Measurements from ENCODE around the gene ABCA2. TPM values are rescaled to one million over a fixed set of nuclear protein-coding genes. Genes with fewer than 3 reads are reported as not detected.
"Not testable (repeated sequence)": the region's sequence is repeated elsewhere in the genome, so short reads cannot be mapped to it uniquely, and the experiment has no call there.

The ABCA2 gene
- total RNA-seq, 1 donor = 99.1 TPM

DNA sequence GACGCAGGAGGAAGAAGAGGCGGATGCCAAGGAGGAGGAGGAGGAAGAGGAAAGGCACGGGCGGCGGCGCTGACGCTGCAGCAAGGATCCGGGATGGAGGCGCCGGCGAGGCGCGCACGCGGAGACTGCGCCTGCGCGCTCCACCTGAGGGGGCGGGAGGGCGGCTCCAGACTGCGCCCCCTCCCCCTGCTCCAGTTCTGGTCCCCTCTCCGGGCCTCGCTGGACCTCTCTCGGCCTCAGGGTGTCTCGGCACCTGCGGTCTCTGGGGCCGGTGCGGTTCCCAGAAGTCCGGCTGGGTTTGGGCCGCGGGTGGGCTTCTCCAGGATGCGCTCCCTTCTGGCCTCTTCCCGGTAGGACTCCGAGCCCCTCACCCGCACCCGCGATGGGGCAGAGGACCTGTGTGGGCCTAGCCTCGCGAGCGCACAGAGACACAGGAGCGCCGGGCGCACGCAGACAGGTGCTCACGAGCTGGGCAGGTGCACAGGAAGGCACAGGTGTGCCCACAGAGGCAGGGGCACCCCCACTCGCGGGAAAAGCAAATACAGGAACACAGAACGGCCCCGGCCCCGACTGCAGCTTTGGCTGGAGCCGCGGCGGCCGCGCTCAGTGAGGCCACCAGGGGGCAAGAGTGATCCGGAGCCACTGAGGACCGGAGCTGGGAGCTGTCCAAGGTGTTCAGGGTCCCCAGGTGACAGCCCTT is 18.2 kb upstream of the ABCA2 start, which contains the start of gene NPDC1:
NPDC1 (minus strand) TSS at position 90 of the 700 bp plus-strand sequence. CDS start 188 bp downstream, outside the sequence.
- DNase-seq (ENCODE audit: low read depth in 2 of 3, low spot score in 2 of 3) = peak; percentile 57 to 82 (median 78)

DNA sequence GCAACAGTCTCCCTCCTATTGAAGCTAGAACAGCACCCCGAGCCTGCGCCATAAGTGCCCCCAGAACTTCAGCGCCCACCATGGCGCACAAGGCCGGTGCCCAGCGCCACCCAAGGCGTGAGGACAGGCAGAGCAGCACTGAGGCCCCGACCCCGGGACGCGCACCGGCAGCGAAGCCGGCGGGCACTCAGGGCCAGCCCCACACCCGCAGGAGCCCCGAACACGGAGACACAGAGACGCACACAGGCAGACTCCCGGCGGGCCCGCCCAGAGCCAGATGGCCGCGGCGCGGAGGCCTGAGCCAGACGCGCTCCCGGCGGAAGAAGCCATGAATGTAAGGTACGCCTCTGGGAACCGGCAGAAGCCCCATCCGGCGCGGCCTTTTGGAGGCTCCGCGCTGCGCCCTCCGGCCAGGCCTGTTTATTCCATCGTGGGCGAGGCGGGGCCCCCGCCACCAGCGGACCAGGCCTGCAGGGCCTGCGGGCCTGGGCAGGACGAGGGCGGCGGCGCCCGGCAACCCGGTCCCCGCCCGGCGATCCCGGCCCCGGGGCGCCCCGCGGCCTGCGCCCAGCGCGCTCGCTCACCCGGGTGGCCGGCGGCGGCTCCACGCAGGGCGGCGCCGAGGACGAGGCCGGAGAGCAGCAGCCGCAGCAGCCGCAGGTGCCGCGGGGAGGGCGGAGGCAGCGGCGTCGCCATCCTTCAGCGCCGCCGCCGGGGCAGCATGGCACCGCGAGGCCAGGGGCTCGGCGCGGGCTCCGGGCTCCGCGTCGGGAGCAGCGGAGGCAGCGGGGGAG is 17.5 kb upstream of the ABCA2 start:
- DNase-seq (ENCODE audit: low read depth in 2 of 3, low spot score in 2 of 3) = no peak

DNA sequence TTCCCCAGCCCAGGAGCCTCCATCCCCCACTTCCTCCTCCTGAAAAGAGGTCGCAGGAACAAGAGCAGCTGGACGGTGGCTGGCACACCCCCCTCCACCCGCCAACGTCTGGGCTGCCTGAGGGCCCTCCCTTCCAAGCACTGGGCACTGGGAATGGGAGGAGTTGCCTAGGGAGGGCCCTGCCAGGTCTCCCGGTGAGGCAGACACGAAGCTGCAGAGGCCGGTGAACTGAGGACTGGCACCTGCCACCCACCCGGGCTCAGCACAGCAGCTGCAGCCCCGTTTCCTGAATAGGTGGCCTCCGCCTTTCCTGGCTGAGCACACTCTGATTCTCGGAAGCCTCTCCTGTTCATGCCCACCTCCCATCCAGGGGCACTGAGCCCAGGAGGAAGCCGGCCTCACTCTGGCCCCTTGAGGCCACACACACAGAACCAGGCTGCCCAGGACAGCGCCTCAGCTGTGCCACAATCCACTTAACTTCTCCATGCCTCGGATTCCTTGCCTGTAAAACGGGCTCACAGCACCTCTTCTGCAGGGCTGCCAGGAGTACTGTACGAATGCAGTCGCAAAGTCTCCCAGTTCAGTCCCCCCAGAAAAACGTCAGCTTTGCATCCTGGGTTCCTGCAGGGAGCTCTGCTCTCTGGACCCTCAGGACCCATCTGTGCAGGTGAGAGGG is 16.6 kb upstream of the ABCA2 start:
- no peak for DNase-seq (ENCODE audit: low read depth in 2 of 3, low spot score in 2 of 3)

DNA sequence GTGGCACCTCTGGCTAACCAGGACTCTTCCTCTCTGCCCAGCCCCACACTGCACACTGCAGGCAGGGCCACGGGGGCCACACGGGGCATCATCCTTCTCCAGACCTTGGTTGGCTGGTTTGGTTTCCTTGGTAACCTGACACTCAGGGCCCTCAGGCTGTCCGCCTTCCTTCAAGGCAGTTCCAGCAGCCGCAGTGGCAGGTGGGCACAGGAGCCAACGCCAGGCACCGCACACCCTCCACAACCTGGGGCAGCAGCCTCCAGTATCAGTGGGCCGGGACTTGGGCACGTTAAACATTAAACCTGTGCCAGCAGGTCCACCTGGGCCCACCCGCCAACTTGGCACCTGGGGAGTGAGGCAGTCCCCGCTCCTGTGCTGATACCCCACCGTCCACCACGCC is 16.0 kb upstream of the ABCA2 start:
- DNase-seq (ENCODE audit: low read depth in 2 of 3, low spot score in 2 of 3) = no peak

DNA sequence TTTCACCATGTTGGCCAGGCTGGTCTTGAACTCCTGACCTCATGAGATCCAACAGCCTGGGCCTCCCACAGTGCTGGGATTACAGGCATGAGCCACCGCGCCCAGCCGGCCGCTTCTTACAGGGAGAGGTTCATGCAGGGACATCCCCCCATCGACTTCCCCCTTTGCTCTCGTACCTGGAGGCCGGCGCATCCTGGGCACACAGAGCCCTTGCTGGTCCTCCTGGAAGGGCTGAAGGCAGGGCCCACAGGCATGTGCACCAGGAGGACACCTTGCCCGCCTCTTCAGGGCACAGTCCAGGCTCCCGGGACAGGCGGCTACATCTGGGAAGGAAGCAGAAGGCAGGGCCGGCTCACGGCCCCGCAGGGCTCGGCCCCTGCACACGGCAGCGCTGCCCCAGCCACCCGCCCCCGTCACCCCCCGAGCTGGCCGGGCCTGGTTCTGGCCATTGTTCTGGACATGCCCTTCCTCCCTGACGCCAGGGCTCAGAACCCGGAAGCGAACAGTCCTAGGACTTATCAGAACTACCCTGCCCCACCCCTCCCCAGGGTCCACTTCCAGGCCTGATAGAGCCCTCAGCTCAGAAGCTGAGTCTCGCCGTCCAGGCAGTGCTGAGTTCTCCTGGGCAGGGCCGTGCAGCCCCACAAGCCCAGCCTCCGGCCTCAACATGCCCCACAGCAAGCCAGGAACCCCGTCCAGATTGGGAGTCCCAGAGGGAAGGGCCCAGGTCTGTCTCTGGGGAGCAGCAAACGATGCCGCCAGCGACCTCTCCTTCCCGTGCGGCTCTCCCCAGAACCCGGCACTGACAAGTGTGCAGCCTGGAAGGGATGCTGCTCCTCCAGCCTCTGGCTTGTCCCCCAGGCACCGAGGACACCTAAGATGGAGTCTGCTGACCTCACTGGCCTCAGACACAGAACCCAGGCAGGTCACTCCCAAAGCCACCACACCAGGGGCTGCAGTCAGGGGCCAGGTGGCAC is 15.0 kb upstream of the ABCA2 start:
- no peak for DNase-seq (ENCODE audit: low read depth in 2 of 3, low spot score in 2 of 3)

DNA sequence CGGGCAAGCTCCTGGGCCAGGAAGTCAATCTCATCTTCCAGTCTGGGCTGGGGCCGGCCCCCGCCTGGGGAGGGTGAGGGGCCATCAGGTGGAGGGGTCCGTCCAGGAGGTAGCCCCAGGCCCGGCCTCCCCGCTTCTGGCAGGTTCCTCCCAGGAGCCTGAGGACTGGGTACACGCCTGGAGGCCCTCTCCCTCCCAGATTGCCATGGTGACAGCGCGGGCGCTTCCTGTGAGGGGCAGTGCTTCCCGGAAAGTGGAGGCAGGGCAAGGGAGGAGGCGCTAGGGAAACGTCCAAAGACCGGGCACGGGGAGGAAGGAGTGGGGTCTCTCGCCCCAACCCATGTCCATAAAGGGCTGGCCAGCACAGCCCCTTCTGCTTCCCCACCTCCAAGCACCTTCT is 13.1 kb upstream of the ABCA2 start:
- no peak for DNase-seq (ENCODE audit: low read depth in 2 of 3, low spot score in 2 of 3)

DNA sequence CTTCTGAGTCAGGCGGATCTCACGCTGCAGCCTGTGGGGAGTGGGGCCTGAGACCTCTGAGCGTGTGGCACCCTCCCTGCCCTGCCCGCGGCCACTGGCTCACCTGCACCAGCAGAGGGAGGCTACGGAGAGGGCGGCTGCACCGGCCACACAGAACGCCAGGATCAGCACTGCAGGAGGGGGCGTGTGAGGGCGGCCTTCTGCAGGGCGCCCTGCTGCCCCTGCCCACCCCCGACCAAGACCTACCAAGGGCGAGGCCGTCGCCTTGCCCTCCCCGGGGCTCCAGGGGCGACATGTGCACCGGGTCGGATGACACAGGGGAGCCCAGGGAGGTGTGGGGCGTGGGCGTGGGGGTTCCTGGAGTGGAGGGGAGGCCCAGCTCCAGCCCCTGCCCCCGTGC is 12.5 kb upstream of the ABCA2 start:
- DNase-seq (ENCODE audit: low read depth in 2 of 3, low spot score in 2 of 3) = no peak

DNA sequence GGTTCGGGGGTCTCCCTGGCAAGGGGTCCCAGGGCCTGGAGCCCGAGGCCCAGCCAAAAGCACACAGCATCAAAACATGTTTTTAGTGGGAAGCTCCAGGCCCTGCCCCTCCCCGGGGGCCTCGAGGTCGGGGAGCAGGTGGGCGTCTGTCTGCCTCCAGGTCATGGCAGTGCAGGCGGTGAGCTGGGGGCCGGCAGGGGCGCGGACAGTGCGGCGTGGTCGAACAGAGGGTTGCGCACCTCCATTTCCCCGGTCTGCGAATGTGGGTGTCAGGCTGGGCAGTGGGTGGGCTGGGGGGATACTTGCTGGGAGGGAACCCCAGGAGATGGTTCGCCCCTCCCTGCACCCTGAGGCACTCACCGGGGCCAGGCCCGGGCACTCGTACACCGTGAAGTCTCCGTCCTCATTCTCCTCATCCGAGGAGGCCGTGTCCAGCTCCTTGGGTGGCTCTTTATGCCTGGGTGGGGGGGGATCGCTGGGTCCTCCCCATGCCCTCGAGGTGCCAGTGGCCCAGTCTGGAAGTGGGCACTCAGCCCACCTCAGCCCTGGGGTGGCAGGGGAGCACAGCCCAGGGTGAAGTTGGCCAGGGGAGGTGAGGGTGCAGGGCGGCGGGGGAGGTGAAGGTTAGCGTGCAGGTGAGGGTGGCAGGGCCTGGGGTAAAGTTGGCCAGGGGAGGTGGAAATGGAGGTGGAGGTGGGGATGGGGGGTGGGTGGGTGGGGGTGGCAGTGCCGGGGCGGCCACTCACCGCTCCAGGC is 11.8 kb upstream of the ABCA2 start:
- DNase-seq (ENCODE audit: low read depth in 2 of 3, low spot score in 2 of 3) = no peak

DNA sequence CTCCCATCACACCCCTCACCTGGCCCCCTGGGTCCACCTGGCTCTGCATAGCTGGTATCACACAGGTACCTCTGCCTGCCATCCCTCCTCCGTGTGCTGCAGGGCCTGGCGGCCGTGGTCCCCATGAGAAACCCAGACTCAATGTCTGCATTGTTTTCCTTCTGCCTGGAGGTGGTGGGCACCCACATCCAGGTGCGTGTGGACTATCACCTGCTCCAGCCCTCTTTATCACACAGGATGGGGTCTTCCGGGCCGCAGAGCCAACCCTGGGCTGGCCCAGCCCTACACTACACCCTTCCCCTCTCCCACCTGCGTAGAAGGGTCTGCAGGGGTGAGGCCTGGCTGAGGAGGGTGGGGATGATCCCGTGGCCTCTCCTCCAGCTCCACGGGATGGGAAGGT is 10.9 kb upstream of the ABCA2 start:
- DNase-seq (ENCODE audit: low read depth in 2 of 3, low spot score in 2 of 3) = no peak

DNA sequence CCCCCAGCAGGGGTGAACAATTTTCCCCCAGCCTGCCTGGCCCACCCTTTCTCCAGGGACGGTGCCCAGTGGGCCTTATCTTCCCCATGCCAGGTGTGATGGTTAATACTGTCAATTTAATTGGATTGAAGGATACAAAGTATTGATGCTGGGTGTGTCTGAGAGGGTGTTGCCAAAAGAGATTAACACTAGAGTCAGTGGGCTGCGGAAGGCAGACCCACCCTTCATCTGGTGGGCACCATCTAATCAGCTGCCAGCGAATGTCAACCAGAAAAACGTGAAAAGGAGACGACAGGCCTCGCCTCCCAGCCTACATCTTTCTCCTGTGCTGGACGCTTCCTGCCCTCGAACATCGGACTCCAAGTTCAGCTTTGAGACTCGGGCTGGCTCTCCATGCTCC is 9.4 kb upstream of the ABCA2 start:
- no peak for DNase-seq (ENCODE audit: low read depth in 2 of 3, low spot score in 2 of 3)

DNA sequence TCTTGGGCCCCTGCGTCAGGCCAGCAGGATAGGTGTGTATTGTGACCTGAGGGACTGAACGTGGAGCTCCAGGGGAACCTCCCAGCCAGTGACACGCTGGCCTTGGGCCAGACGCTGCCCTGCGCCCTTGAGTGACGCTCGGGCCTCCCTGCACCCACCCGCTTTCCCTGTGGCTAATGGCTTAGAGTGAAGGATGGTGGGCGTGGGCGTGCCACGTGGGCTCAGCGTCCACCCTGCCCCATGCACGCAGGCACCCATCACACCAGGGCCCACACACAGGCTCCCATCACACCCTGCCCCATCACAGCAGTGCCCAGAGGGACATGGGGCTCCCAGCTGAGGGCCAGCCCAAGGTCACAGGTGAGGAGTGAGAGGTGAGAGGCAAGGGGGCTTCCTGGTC is 9.0 kb upstream of the ABCA2 start:
- DNase-seq (ENCODE audit: low read depth in 2 of 3, low spot score in 2 of 3) = no peak

DNA sequence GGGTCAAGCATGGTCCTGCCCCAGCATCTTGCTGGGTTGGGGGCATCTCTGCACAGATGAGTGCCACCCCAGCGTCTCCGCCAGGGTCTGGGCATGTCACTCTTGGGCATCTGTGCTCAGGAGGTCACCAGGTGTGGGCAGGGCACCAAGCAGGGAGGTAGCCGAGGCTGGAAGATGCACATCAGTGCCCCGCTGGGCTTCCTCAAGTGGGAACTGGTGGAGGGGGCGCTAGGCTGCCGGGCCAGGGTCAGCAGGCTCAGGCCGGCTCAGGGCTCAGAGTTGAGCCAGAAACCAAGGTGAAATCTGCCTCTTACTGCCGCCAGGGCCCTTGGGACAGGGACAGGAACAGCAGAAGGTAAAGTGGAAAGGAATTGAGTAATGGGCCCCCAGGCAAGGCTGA is 7.9 kb upstream of the ABCA2 start:
- DNase-seq (ENCODE audit: low read depth in 2 of 3, low spot score in 2 of 3) = no peak

DNA sequence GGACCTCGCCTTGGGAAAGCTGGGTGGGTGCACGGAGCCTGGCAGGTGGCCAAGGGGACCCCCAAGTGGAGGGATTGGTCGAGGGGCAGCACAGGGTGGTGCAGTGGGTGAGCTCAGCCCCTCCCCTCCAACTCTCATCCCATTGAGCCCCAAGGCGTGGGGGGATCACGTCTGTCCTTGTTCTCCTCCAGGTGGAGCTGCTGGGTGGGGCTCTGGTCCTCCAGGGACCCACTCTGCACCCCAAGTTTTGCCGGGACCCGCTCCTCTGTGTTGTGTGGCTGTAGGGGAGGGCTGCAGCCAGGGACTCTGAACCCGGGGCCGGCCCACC is 7.4 kb upstream of the ABCA2 start:
- DNase-seq (ENCODE audit: low read depth in 2 of 3, low spot score in 2 of 3) = no peak

DNA sequence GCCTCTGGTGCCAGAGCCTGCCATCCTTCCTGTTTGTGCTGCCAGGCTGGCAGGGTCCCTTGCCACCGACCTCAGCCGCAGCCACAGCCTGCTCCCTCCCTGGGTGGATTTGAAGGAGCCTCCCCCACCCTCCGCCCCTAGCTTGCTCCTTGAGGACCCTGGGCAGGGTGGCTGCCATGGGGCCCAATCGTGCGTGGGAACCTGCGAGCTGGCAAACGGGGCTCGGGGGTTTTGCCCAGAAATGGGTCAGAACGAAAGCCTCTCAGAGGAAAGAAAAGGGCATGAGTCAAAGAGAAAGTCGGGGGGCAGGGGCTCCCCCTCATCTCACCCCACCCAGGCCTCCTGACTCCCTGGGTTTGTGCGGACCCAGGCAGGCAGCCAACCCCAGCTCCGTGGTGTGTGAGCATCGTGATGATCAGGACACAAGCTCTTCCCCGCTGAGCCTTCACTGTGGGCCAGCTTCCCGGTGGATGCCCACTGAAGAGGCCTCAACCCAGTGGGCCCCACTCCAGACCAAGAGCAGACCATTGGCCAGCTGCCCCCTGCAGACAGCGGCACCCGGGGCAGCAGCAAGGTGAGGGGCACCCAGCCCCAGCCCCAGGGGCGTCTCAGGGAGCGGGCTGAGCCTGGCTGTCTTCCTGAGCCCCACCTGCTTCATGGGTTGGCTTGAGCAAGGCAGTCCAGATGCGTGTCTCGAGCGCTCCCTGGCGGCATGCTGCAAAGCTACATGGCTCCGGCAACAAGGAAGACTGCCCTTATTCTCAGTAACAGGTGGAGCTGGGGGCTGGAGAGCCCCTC is 6.9 kb upstream of the ABCA2 start:
- DNase-seq (ENCODE audit: low read depth in 2 of 3, low spot score in 2 of 3) = peak; percentile 80 to 92 (median 88)

DNA sequence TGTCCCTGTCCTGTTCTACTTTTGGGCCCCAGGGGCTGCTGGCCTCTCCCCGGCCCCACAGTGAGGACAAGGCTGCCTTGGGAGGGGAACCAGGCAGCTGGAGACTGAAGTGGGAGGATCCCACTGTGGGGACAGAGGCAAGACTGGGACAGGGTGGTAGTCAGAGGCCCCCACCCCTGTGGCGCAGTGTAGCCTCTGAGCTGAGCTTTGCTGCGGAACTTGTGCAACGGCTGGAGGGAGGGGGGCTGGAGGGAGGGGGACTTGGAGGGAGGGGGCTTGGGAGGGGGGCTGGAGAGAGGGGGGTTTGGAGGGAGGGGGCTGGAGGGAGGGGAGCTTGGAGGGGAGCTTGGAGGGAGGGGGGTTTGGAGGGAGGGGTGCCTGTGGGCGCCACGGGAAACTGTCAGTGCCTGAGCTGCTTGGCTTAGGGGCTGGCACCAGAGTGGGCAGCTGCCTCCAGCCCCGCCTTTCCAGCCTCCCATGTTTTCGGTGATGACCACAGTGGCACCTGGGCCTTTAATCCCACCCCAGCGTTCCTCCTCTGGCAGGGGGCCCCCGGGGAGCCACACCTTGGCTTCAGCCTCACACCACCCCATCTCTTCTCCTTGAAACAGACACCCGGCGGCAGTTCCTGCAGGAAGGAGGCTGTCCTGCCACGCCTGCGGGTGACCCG is 6.1 kb upstream of the ABCA2 start:
- DNase-seq (ENCODE audit: low read depth in 2 of 3, low spot score in 2 of 3) = peak in 2 of 3 donors; percentile 72 to 74

DNA sequence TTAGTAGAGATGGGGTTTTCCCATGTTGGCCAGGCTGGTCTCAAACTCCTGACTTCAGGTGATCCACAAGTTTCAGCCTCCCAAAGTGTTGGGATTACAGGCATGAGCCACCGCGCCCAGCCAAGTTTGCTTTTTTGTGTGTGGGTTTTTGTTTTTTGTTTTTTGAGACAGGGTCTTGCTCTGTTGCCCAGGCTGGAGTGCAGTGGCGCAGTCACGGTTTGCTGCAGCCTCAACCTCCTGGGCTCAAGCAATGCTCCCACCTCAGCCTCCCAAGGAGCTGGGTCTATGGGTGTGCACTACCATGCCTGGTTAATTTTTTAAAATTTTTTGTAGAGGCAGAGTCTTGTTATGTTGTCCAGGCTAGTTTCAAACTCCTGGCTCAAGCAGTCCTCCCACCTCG is 5.4 kb upstream of the ABCA2 start:
- not testable (repeated sequence) for DNase-seq (ENCODE audit: low read depth in 2 of 3, low spot score in 2 of 3)

DNA sequence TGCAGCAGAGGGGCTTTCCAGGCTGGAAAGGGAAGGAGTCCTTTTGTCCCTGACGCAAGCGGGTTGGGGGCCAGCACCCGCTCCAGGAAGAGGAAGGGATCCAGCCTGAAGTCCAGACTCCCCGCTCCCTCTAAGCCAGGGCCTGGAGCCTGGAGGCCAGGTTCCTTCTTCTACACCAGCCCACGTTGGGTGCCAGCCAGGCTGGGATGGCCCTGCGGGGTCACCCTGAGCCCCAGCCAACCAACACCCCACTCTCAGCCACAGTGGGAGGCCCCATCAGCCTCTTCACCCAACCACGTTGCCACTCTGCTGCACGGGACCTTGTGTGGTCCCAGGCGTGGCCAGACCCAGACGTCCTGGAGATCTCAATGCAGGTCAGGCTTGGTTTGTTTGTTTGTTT is 4.8 kb upstream of the ABCA2 start:
- DNase-seq (ENCODE audit: low read depth in 2 of 3, low spot score in 2 of 3) = peak in 2 of 3 donors; percentile 69 to 77

DNA sequence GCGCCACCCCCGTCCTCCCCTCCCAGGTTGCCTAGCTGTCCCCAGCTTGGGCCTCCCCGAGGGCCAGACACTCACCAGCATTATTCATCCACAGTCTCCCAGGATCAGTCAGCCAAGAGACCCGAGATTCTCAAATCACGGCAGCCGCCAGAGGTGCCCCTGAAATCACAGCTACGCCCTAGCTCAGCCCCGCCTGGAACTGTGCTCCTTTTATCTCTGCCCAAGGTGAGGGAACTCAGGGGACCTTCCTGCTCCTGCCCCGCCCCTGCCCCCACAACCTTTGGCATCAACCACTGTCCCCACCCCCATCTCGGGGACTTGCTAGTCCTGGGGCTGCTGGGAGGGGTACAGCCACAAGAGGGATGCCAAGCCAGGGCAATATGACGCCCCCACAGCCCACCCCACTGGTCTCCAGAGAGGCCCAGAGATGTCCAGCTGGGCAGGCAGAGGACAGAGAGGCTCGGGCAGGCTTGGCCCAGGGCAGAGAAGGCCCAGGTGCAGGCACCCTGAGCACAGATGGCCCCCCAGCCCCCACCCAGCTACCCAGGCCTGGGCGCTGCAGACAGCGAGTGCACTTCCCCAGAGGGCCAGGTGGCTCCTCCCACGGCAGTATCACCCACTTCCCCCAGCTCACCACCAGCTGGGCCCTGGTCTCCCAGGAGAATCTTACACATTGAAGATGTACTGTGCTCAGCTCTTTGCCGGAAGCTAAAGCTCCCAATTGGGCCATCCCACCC is 4.0 kb upstream of the ABCA2 start, which contains the start of gene FUT7:
FUT7 (minus strand) TSS at position 185 of the 737 bp plus-strand sequence; CDS start at position 88, 97 bp downstream.
- peak in 2 of 3 donors; percentile 45 to 67 for DNase-seq (ENCODE audit: low read depth in 2 of 3, low spot score in 2 of 3)

Data from hematopoietic multipotent progenitor cell (in vitro differentiated cells).